Lower leg skin (tissue), 4 donors: Measurements from ENCODE around the gene FMNL2. TPM values are rescaled to one million over a fixed set of nuclear protein-coding genes. Genes with fewer than 3 reads are reported as not detected.

Source experiments
- DNase-seq, 2 donors: peaks; one replicate each; pipeline ENCODE4 v3.0.0-alpha.2; 2019; ENCODE audit warnings: low spot score in 2 of 2
- H3K4me3 ChIP-seq: fragments of 200-600 bp; sonication (generic); 2 replicates; pipeline ENCODE4 v1.5.1; 2017; ENCODE audit warnings: mild to moderate bottlenecking, low read depth; ENCODE audit not compliant: poor library complexity, severe bottlenecking
- CTCF ChIP-seq, 3 donors: fragments of 450-650 bp; IDR thresholded peaks; one replicate each; pipeline ENCODE4 v1.5.1; 2016; ENCODE audit warnings: antibody characterized with exemption in 3 of 3, mild to moderate bottlenecking in 3 of 3, moderate library complexity in 2 of 3
- POLR2A ChIP-seq, 2 donors: fragments of 450-650 bp; IDR thresholded peaks; one replicate each; pipeline ENCODE4 v1.6.1; 2016 to 2017; ENCODE audit warnings: antibody characterized with exemption in 2 of 2, mild to moderate bottlenecking in 1 of 2, moderate library complexity in 1 of 2
- WGBS, 2 donors: methylation state at CpG; one replicate each; pipeline ENCODE4 v1.1.5; 2018; 5-methylcytosine and 5-hydroxymethylcytosine counted together
- intact Hi-C: fragments of 100-400 bp; cut with DNase I; formaldehyde crosslinking; loops from one replicate; pipeline ENCODE4 v1.15.0; 2023; ENCODE audit warnings: low total_unique reads
- total RNA-seq, 4 donors: library from RNA; depleted of rRNA; stranded (reverse); fragments of >200 nt; gene quantifications; one replicate each; pipeline ENCODE4 v1.1.0, GENCODE V29; 2016

The FMNL2 gene
- total RNA-seq, 4 donors from 2014 or later, result 9.6 to 18.3 (median 12.9) TPM

GRCh38 chr2:152304836-152305235, 30.1 kb upstream of the FMNL2 start:
- no peak overlapping the region for H3K4me3 ChIP-seq
- 61 to 69% methylated on average over 1 of the region's 1 CpG for WGBS, 2 donors
- intact Hi-C loops, result no loop called here
- TF ChIP-seq POLR2A (IDR thresholded peaks at IDR 0.05), result no peak
- TF ChIP-seq CTCF (IDR thresholded peaks at IDR 0.05), result no peak
- DNase-seq, result no peak

- TF ChIP-seq CTCF (IDR thresholded peaks at IDR 0.05), result no peak
- no peak for TF ChIP-seq POLR2A (IDR thresholded peaks at IDR 0.05)
- 77 to 81% methylated on average over 1 of the region's 1 CpG for WGBS, 2 donors
- no peak for DNase-seq
- H3K4me3 ChIP-seq, result no peak overlapping the region
- intact Hi-C loops, result no loop called here
Observed at GRCh38 chr2:152307863-152308262, 27.1 kb upstream of the FMNL2 start.

- no peak for DNase-seq
Observed at GRCh38 chr2:152309352-152310214, 25.4 kb upstream of the FMNL2 start.

GRCh38 chr2:152319822-152320570, 15.0 kb upstream of the FMNL2 start:
- TF ChIP-seq POLR2A (IDR thresholded peaks at IDR 0.05) (no peak), CTCF (IDR thresholded peaks at IDR 0.05) (no peak)
- 82 to 92% methylated on average over 3 of the region's 3 CpGs for WGBS, 2 donors
- DNase-seq, result no peak
- H3K4me3 ChIP-seq, result no peak overlapping the region
- intact Hi-C loops, result no loop called here

More at GRCh38 chr2:152309352-152310214, 25.4 kb upstream of the FMNL2 start:
- TF ChIP-seq CTCF (IDR thresholded peaks at IDR 0.05), result no peak
- no peak for TF ChIP-seq POLR2A (IDR thresholded peaks at IDR 0.05)
- intact Hi-C loops, result no loop called here
- WGBS, 2 donors, result 81% methylated on average over 13 of the region's 13 CpGs
- no peak overlapping the region for H3K4me3 ChIP-seq

- 94 to 97% methylated on average over 5 of the region's 5 CpGs for WGBS, 2 donors
- intact Hi-C loops, result no loop called here
- DNase-seq, result no peak
- H3K4me3 ChIP-seq, result no peak overlapping the region
- TF ChIP-seq POLR2A (IDR thresholded peaks at IDR 0.05), result no peak
- TF ChIP-seq CTCF (IDR thresholded peaks at IDR 0.05), result no peak
Observed at GRCh38 chr2:152320814-152321213, 14.2 kb upstream of the FMNL2 start.
